GM18502 (cell line): ENCODE data around the gene ZNF598.
A peak's percentile ranks its signal among the peaks of the same experiment; 100 is the strongest.
"Not testable (repeated sequence)": the region's sequence is repeated elsewhere in the genome, so short reads cannot be mapped to it uniquely, and the experiment has no call there.

ENCODE experiments used
- ATAC-seq: cut with Tn5 transposase; IDR thresholded peaks from one replicate; pipeline ENCODE4 v1.9.1; 2021; ENCODE audit warnings: mild to moderate bottlenecking; ENCODE audit not compliant: unreplicated experiment, poor library complexity

ZNF598 gene

GRCh38 chr16:1962161-1963153 is 47.2 kb downstream of the ZNF598 start:
- not testable (repeated sequence) for ATAC-seq

GRCh38 chr16:1961651-1962067 is 48.0 kb downstream of the ZNF598 start:
- ATAC-seq, result no peak

- no peak for ATAC-seq
These were observed 48.7 kb downstream of the ZNF598 start for GRCh38 chr16:1960665-1961630.

GRCh38 chr16:1959269-1960039 is 50.2 kb downstream of the ZNF598 start, which contains the start of gene NDUFB10:
NDUFB10 (plus strand) TSS chr16:1959538; CDS start chr16:1959625, 87 bp downstream.
- ATAC-seq, result peak; percentile 72

GRCh38 chr16:1958715-1959268 is 50.8 kb downstream of the ZNF598 start:
- ATAC-seq, result peak; percentile 6

- ATAC-seq, result not testable (repeated sequence)
These were observed 51.5 kb downstream of the ZNF598 start for GRCh38 chr16:1958143-1958491.

DNA sequence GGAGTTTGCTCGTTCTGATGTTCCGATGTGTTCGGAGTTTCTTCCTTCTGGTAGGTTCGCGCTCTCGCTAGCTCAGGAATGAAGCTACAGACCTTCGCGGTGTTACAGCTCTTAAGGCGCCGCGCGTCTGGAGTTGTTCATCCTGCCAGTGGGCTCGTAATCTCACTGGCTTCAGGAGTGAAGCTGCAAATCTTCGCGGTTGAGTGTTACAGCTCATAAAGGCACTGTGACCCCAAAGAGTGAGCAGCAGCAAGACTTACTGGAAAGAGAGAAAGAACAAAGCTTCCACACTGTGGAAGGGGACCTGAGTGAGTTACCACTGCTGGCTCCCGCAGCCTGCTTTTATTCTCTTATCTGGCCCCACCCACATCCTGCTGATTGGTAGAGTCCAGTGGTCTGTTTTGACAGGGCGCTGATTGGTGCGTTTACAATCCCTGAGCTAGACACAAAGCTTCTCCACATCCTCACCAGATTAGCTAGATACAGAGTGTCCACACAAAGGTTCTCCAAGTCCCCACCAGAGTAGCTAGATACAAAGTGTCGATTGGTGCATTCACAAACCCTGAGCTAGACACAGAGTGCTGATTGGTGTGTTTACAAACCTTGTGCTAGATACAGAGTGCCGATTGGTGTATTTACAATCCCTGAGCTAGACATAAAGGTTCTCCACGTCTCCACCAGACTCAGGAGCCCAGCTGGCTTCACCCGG is 52.0 kb downstream of the ZNF598 start:
- not testable (repeated sequence) for ATAC-seq

DNA sequence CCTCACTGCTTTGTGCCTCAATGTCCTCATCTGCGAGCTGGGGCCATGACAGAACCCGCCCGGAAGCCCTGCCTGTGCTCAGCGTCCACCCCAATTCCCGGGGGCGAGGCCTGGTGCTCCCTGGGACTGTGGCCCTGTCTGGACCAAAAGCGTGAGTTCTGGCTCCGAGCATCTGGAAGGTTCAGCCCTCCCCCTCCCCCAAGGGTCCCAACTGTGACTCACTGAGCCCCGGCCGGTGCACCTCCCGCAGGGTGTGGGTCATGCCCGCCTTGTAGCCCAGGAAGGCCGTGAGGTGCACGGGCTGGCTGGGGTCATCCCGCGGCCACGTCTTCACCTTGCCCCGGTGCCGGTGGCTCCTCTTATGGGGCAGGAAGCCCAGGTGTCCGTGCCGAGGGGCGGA is 55.9 kb downstream of the ZNF598 start:
- ATAC-seq, result no peak

GRCh38 chr16:1950559-1950958 is 59.1 kb downstream of the ZNF598 start:
- no peak for ATAC-seq

DNA sequence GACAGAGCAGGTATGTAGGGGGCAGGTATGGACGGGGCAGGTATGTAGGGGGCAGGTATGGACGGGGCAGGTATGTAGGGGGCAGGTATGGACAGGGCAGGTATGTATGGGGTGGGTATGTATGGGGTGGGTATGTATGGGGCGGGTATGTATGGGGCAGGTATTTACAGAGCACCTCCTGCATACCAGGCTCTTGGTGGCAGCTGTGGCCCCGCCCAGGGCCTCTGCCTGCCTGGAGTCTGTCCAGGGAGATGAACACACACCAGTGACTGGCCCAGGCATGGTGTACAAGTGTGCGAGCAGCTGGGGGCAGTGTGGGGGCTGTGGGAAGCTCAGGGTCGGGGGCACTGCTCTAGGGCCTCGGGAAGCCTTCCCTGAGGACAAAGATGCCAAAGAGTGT is 59.6 kb downstream of the ZNF598 start:
- ATAC-seq, result no peak

GRCh38 chr16:1949507-1949906 is 60.1 kb downstream of the ZNF598 start:
- no peak for ATAC-seq
